GM18505 (cell line): Measurements from ENCODE around the gene PPP1R15B.

Experiments
- ATAC-seq: cut with Tn5 transposase; IDR thresholded peaks from one replicate; pipeline ENCODE4 v1.9.1; 2021; ENCODE audit not compliant: unreplicated experiment
- POLR2A ChIP-seq: IDR thresholded peaks from 4 replicates; pipeline ENCODE4 v1.6.1; 2011; ENCODE audit warnings: borderline replicate concordance; ENCODE audit not compliant: insufficient read depth, insufficient read length; ENCODE audit errors: extremely low read depth

The PPP1R15B gene

GRCh38 chr1:204355913-204356312 is 55.7 kb downstream of the PPP1R15B start:
- ATAC-seq = no peak
- TF ChIP-seq POLR2A = no peak

- no peak for ATAC-seq
- no peak for TF ChIP-seq POLR2A
These were observed 57.0 kb downstream of the PPP1R15B start for GRCh38 chr1:204354579-204354978.
